Tibial artery (tissue), 4 donors: Measurements from ENCODE around the gene ROM1.

Experiments
- DNase-seq, 2 donors: peaks; one replicate each; pipeline ENCODE4 v3.0.0-alpha.2; 2019
- H3K27ac ChIP-seq, 2 donors: fragments of 200-600 bp; sonication (generic) in 1 of 2; 1 replicate in 1 of 2; 2 replicates in 1 of 2; pipeline ENCODE4 v1.5.1; 2018 to 2019; ENCODE audit warnings: mild to moderate bottlenecking in 1 of 2
- H3K27me3 ChIP-seq, 2 donors: fragments of 200-600 bp; sonication (generic) in 1 of 2; one replicate each; pipeline versions ENCODE4 v1.5.1 to v1.6.0; 2016 to 2019
- H3K36me3 ChIP-seq, 3 donors: fragments of 200-600 bp; sonication (generic) in 2 of 3; one replicate each; pipeline ENCODE4 v1.5.1; 2016 to 2019; ENCODE audit warnings: mild to moderate bottlenecking in 2 of 3
- H3K4me1 ChIP-seq, 4 donors: fragments of 200-600 bp; sonication (generic) in 2 of 4; 1 replicate in 3 of 4; 2 replicates in 1 of 4; pipeline ENCODE4 v1.5.1; 2016 to 2019
- H3K4me3 ChIP-seq, 2 donors: fragments of 200-600 bp; sonication (generic) in 1 of 2; 1 replicate in 1 of 2; 2 replicates in 1 of 2; pipeline ENCODE4 v1.5.1; 2018 to 2019; ENCODE audit warnings: mild to moderate bottlenecking in 2 of 2
- H3K9me3 ChIP-seq, 3 donors: fragments of 200-600 bp; sonication (generic) in 1 of 3; one replicate each; pipeline ENCODE4 v1.5.1; 2016 to 2019
- intact Hi-C: fragments of 100-400 bp; cut with DNase I; formaldehyde crosslinking; loops from one replicate; pipeline ENCODE4 v1.15.0; 2023; ENCODE audit warnings: low total_unique reads
- TF ChIP-seq, protein P1 (sequence below), 2 experiments: fragments of 200-600 bp in 1 of 2; fragments of 450-650 bp in 1 of 2; IDR thresholded peaks; one replicate each; pipeline ENCODE4 v1.5.1; 2017 to 2019; ENCODE audit warnings: antibody characterized with exemption in 2 of 2, mild to moderate bottlenecking in 1 of 2, moderate library complexity in 1 of 2

Gene ROM1

DNA sequence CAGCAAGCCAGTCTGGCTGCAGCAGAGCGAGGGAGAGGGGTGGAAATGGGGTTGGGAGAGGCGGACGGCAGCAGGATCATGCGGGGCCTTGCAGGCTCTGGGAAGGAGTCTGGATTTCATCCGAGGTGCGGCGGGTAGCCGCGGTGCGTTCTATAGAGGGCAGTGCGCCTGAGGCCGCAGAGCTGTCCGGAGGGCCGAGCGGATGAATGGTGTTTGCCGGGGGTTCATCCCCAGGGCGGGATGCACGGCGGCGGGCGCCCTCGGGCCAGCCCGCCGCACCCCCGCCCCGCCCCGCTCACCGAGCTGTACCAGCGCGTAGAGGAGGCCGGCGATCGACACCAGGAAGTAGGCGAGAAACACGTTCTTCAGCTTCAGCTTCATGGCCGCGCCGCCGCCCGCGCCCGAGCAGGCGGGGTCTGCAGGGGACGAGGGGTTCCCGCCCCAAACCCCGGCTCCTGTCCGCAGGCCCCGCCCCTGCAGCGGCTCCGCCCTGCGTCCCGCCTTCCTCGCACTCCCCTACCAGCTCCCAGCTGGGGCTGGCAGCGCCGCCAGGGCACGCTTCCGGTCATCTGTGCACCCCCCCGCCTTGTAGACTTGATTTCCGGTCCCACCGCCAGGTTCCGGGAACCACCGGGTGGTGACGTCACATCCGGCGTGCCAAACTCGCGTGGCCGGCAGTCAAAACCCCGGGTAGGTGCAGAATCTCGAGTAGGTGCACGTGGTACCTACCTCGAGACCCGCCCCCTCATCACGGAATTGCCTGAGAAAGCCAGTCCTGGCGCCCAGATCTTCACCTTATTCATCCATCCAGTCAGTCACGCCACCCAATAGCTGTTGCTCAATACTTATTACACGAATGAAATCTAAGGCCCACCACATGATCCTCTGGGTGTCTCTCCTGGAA is 8.8 kb downstream of the ROM1 start, which contains the start of gene B3GAT3:
TSS of gene B3GAT3 (minus strand) at position 420 of the 904 bp plus-strand sequence. CDS start at position 381, 39 bp downstream.
- Histone ChIP-seq H3K4me1 (peaks cover 0 to 23% (median 15%) of the 10 kb centered on the region in 4 donors), H3K36me3 (peaks cover 18 to 32% (median 21%) of the 10 kb centered on the region in 3 donors), H3K9me3 (no peaks in the 10 kb centered on the region), H3K4me3 (peak within 1 kb of the TSS; percentile 79 to 80), H3K27me3 (no peaks in the 10 kb centered on the region), H3K27ac (peak within 1 kb of the TSS; percentile 83 to 87)
- TF ChIP-seq, protein P1, sequence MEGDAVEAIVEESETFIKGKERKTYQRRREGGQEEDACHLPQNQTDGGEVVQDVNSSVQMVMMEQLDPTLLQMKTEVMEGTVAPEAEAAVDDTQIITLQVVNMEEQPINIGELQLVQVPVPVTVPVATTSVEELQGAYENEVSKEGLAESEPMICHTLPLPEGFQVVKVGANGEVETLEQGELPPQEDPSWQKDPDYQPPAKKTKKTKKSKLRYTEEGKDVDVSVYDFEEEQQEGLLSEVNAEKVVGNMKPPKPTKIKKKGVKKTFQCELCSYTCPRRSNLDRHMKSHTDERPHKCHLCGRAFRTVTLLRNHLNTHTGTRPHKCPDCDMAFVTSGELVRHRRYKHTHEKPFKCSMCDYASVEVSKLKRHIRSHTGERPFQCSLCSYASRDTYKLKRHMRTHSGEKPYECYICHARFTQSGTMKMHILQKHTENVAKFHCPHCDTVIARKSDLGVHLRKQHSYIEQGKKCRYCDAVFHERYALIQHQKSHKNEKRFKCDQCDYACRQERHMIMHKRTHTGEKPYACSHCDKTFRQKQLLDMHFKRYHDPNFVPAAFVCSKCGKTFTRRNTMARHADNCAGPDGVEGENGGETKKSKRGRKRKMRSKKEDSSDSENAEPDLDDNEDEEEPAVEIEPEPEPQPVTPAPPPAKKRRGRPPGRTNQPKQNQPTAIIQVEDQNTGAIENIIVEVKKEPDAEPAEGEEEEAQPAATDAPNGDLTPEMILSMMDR (IDR thresholded peaks at IDR 0.05) = peak in 1 of 2 experiments; percentile 31
- intact Hi-C loops = no loop called here
- DNase-seq = peak; percentile 98 to 99

DNA sequence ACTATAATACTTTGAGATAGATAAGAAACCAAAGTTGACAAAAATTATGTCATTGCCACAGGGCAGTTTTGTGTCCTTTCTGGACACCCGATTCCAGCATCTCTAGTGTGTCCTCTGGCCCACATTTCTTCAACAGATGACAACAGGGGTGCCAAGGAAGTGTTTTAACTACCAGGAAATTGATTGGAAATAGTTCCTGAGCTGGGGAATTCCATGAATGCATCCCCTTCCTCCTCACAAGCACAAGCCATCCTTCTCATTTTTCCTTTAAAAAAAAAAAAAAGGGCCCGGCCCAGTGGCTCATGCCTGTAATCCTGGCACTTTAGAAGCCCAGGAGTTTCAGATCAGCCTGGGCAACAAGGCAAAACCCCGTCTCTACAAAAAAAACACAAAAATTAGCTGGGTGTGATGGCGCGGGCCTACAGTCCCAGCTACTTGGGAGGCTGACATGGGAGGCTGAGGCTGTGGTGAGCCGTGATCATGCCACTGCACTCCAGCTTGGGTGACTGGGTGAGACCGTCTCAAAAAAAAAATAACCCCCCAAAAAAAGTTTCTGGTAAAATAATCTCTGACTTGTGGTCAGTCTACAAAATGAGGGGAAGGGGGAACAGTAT is 9.5 kb downstream of the ROM1 start:
- intact Hi-C loops = no loop called here
- TF ChIP-seq, protein P1 (IDR thresholded peaks at IDR 0.05) = no peak
- peaks cover 25 to 32% (median 28%) of the 10 kb centered on the region in 3 donors for H3K36me3 ChIP-seq
- H3K4me3 ChIP-seq = peak overlapping the region; percentile 79 to 80
- H3K27ac ChIP-seq = peak overlapping the region; percentile 83 to 87
- H3K9me3 ChIP-seq = no peaks in the 10 kb centered on the region
- no peak for DNase-seq
- H3K4me1 ChIP-seq = peaks cover 0 to 23% (median 15%) of the 10 kb centered on the region in 4 donors
- H3K27me3 ChIP-seq = no peaks in the 10 kb centered on the region

DNA sequence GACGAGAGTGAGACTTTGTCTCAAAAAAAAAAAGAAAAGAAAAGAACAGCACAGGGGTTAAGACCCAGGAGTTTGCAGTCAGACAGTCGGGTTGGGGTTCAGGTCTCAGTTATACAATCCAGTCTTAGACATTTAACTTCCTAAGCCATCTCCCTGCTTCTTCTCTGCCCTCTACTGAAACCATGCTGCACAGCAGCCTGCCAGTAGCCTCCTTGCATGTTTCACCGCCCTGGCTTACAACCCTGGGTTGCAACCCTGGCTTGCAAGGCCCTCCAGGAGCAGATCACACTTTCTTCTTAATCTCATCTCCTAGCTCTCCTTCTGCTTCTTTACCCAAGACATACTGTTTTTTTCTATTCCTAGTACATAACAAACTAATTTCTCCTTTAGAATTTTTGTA is 14.7 kb downstream of the ROM1 start:
- TF ChIP-seq, protein P1 (IDR thresholded peaks at IDR 0.05) = no peak
- no peak overlapping the region for H3K4me3 ChIP-seq
- intact Hi-C loops = no loop called here
- peaks cover 70 to 82% (median 78%) of the 10 kb centered on the region in 3 donors for H3K36me3 ChIP-seq
- DNase-seq = no peak
- H3K27me3 ChIP-seq = no peaks in the 10 kb centered on the region
- H3K9me3 ChIP-seq = no peaks in the 10 kb centered on the region
- peaks cover 0 to 1% (median 0%) of the 10 kb centered on the region in 4 donors for H3K4me1 ChIP-seq
- no peak overlapping the region for H3K27ac ChIP-seq

DNA sequence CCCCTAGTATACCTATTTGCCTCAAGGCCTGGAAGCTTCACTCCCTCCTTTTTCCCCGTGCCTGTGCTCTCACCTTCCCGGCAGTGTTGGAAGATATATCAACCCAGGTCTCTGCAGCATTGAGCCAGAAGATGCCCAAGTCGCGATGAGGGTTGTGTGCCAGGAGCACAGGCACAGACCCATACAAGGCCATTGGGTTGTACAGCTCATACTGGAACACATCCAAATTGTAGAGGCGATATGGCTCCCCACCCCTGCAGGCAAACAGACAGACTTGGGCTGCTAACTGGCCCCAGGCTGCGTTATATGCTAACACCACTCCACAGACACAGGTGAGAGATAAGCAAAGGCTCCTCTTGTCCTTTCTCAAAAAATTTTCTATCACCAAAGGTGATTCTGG is 19.4 kb downstream of the ROM1 start:
- Histone ChIP-seq H3K36me3 (peaks cover 80 to 99% (median 95%) of the 10 kb centered on the region in 3 donors), H3K9me3 (no peaks in the 10 kb centered on the region), H3K4me1 (no peaks in the 10 kb centered on the region), H3K4me3 (no peak overlapping the region), H3K27ac (no peak overlapping the region), H3K27me3 (no peaks in the 10 kb centered on the region)
- DNase-seq = no peak
- TF ChIP-seq, protein P1 (IDR thresholded peaks at IDR 0.05) = no peak
- intact Hi-C loops = no loop called here

DNA sequence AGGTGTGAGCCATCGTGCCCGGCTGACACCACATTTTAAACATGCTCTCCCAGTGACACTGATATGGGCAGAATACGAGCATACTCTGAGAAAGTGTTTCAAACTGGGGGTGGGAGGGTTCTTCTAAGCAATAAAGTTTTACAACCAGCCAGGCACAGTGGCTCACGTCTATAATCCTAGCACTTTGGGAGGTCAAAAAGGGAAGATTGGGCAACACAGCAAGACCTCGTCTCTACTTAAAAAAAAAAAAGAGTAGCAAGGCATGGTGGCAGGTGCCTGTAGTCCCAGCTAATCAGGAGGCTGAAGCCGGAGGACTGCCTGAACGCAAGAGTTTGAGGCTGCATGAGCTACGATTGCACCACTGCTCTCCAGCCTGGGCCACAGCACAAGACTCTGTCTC is 31.2 kb downstream of the ROM1 start:
- peaks cover 0 to 35% (median 25%) of the 10 kb centered on the region in 4 donors for H3K4me1 ChIP-seq
- DNase-seq = no peak
- intact Hi-C loops = no loop called here

More for the DNA sequence above, 31.2 kb downstream of the ROM1 start:
- Histone ChIP-seq H3K27ac (no peak overlapping the region), H3K4me3 (no peak overlapping the region), H3K36me3 (peaks cover 33 to 49% (median 33%) of the 10 kb centered on the region in 3 donors), H3K27me3 (no peaks in the 10 kb centered on the region), H3K9me3 (no peaks in the 10 kb centered on the region)
- TF ChIP-seq, protein P1 (IDR thresholded peaks at IDR 0.05) = no peak
